Measurements from ENCODE around the gene SNX5. TPM values are rescaled to one million over a fixed set of nuclear protein-coding genes. Genes with fewer than 3 reads are reported as not detected.

SNX5 gene
- total and polyA plus RNA-seq, 2 of the 13 experiments (the other 11 are each of a cell fraction or from before 2014, with no cell fraction given) = 664 to 1,040 TPM

GRCh38 chr20:17960927-17961586, 7.5 kb downstream of the SNX5 start (continued):
- TF ChIP-seq HOXA3 (CRISPR knock-in tag; IDR thresholded peaks at IDR 0.05) (peak; percentile 78), ZNF569 (CRISPR knock-in tag; IDR thresholded peaks at IDR 0.05; ENCODE audit: borderline replicate concordance) (no peak), ZNF546 (CRISPR knock-in tag; conservative IDR thresholded peaks at IDR 0.05) (no peak), RELA (CRISPR knock-in tag; IDR thresholded peaks at IDR 0.05) (no peak), HOXD1 (CRISPR knock-in tag; IDR thresholded peaks at IDR 0.05) (no peak), CREB1 (IDR thresholded peaks at IDR 0.05) (no peak), CREB1 (CRISPR knock-in tag; IDR thresholded peaks at IDR 0.05) (peak; percentile 62; the same call in 1 of the 2 replicates), ZNF775 (CRISPR knock-in tag; IDR thresholded peaks at IDR 0.05; ENCODE audit: borderline replicate concordance) (no peak), SALL1 (CRISPR knock-in tag; IDR thresholded peaks at IDR 0.05) (peak; percentile 88), ZNF720 (CRISPR knock-in tag; IDR thresholded peaks at IDR 0.05) (no peak), TEF (CRISPR knock-in tag; IDR thresholded peaks at IDR 0.05) (no peak), ELF3 (CRISPR knock-in tag; IDR thresholded peaks at IDR 0.05) (0 out of 2 replicates have a peak, but pooled peaks have one; percentile 47), ZNF10 (CRISPR knock-in tag; IDR thresholded peaks at IDR 0.05; ENCODE audit: borderline replicate concordance, low read depth) (no peak), ISX (CRISPR knock-in tag; conservative IDR thresholded peaks at IDR 0.05) (0 out of 2 replicates have a peak, but pooled peaks have one; percentile 60), AGO1 (IDR thresholded peaks at IDR 0.05; ENCODE audit: low read depth, low read length, poor library complexity, severe bottlenecking) (no peak), ZNF878 (CRISPR knock-in tag; IDR thresholded peaks at IDR 0.05) (no peak), EEA1 (CRISPR knock-in tag; IDR thresholded peaks at IDR 0.05; ENCODE audit: borderline replicate concordance) (no peak), YEATS4 (CRISPR knock-in tag; IDR thresholded peaks at IDR 0.05; ENCODE audit: borderline replicate concordance) (peak; percentile 68; the same call in 1 of the 2 replicates), THRA (CRISPR knock-in tag; IDR thresholded peaks at IDR 0.05; ENCODE audit: borderline replicate concordance) (no peak), ZNF362 (CRISPR knock-in tag; IDR thresholded peaks at IDR 0.05; ENCODE audit: borderline replicate concordance) (peak; percentile 78; the same call in 1 of the 2 replicates), CENPT (CRISPR knock-in tag; IDR thresholded peaks at IDR 0.05; ENCODE audit: low read depth) (no peak), ZNF709 (CRISPR knock-in tag; IDR thresholded peaks at IDR 0.05) (no peak), ZBTB10 (CRISPR knock-in tag; IDR thresholded peaks at IDR 0.05; ENCODE audit: borderline replicate concordance) (no peak)
